ENCODE measurements around the gene ZHX3. TPM values are rescaled to one million over a fixed set of nuclear protein-coding genes. Genes with fewer than 3 reads are reported as not detected.
A peak's percentile ranks its signal among the peaks of the same experiment; 100 is the strongest.

The ZHX3 gene
- total and polyA plus RNA-seq, 10 of the 15 experiments (the other 5 are each of a cell fraction or from before 2014, with no cell fraction given) = 1.3 to 14.0 (median 5.0) TPM

GRCh38 chr20:41135187-41135887 is 182.2 kb downstream of the ZHX3 start (continued):
- TF ChIP-seq PML (IDR thresholded peaks at IDR 0.05; ENCODE audit: low read length) = no peak
- TF ChIP-seq CTCF (IDR thresholded peaks at IDR 0.05 in 2 of 3, conservative IDR thresholded peaks at IDR 0.05 in 1 of 3; ENCODE audit: control insufficient read depth in 2 of 3, extremely low read depth in 1 of 3, insufficient read depth in 1 of 3, low read depth in 3 of 3, low read length in 3 of 3) = peak; percentile 80 to 88 (median 82)
- TF ChIP-seq ZBED1 (IDR thresholded peaks at IDR 0.05; ENCODE audit: borderline replicate concordance) = no peak
- no peak for TF ChIP-seq MEF2B (IDR thresholded peaks at IDR 0.05; ENCODE audit: partially characterized antibody, poor library complexity, severe bottlenecking)
- TF ChIP-seq BHLHE40 (IDR thresholded peaks at IDR 0.05; ENCODE audit: borderline replicate concordance in 1 of 2, low read depth in 2 of 2, low read length in 1 of 2) = peak in 1 of 2 experiments; percentile 56; a peak in 2 of 4 replicates
- TF ChIP-seq HDAC2 (IDR thresholded peaks at IDR 0.05) = no peak
- no peak for TF ChIP-seq EED (IDR thresholded peaks at IDR 0.05; ENCODE audit: low read depth)
- no peak for TF ChIP-seq CHD4 (IDR thresholded peaks at IDR 0.05)
- TF ChIP-seq SMAD1 (IDR thresholded peaks at IDR 0.05; ENCODE audit: low read depth, partially characterized antibody) = no peak
- 0 out of 4 replicates have a peak, but pooled peaks of 1 of the 2 experiments have one; percentile 15 for TF ChIP-seq IKZF2 (IDR thresholded peaks at IDR 0.05)
- no peak for TF ChIP-seq RAD51 (IDR thresholded peaks at IDR 0.05)
- peak; percentile 64; the same call in 1 of the 2 replicates for TF ChIP-seq ZBTB33 (IDR thresholded peaks at IDR 0.05)
- peak; percentile 41; the same call in 1 of the 2 replicates for TF ChIP-seq YY1 (IDR thresholded peaks at IDR 0.05; ENCODE audit: low read depth, low read length)
- peak; percentile 80 for TF ChIP-seq RAD21 (IDR thresholded peaks at IDR 0.05; ENCODE audit: insufficient read depth, low read depth, low read length)
- TF ChIP-seq MEF2A (IDR thresholded peaks at IDR 0.05; ENCODE audit: insufficient read depth, low read depth, low read length) = no peak
- no peak for TF ChIP-seq ZNF24 (IDR thresholded peaks at IDR 0.05)
- no peak for TF ChIP-seq CEBPB (IDR thresholded peaks at IDR 0.05; ENCODE audit: borderline replicate concordance in 1 of 2, low read depth in 2 of 2, low read length in 2 of 2)
- peak; percentile 70; the same call in 1 of the 2 replicates for TF ChIP-seq SMC3 (IDR thresholded peaks at IDR 0.05; ENCODE audit: borderline replicate concordance, low read length)
- peak in 1 of 2 experiments; percentile 92; a peak in 2 of 3 replicates for TF ChIP-seq EGR1 (IDR thresholded peaks at IDR 0.05; ENCODE audit: borderline replicate concordance in 1 of 2, low read depth in 2 of 2, low read length in 2 of 2)
